Ramos (cell line): Measurements from ENCODE around the gene ASAP3.
"Not testable (repeated sequence)": the region's sequence is repeated elsewhere in the genome, so short reads cannot be mapped to it uniquely, and the experiment has no call there.

ENCODE experiments used
- in situ Hi-C: fragments of 300-500 bp; cut with MboI; formaldehyde crosslinking; loops from one replicate; pipeline ENCODE4 v1.14.3; 2022; ENCODE audit warnings: low sequenced_read_pairs; ENCODE audit not compliant: unreplicated experiment

Gene ASAP3

GRCh38 chr1:23401313-23401712, 82.7 kb downstream of the ASAP3 start:
- in situ Hi-C loops = no loop called here

GRCh38 chr1:23400324-23401114, 83.5 kb downstream of the ASAP3 start:
- in situ Hi-C loops = no loop called here

- in situ Hi-C loops = no loop called here
Measured at GRCh38 chr1:23399229-23399628, 84.8 kb downstream of the ASAP3 start.

GRCh38 chr1:23397908-23398307, 86.1 kb downstream of the ASAP3 start:
- in situ Hi-C loops = no loop called here

- in situ Hi-C loops = no loop called here
Measured at GRCh38 chr1:23396380-23396779, 87.6 kb downstream of the ASAP3 start.

GRCh38 chr1:23395849-23396248, 88.1 kb downstream of the ASAP3 start:
- in situ Hi-C loops = no loop called here

- in situ Hi-C loops = no loop called here
Measured at GRCh38 chr1:23395154-23395724, 88.7 kb downstream of the ASAP3 start.

- in situ Hi-C loops = no loop called here
Measured at GRCh38 chr1:23394684-23395083, 89.3 kb downstream of the ASAP3 start.

GRCh38 chr1:23394181-23394580, 89.8 kb downstream of the ASAP3 start:
- in situ Hi-C loops = no loop called here

- in situ Hi-C loops = no loop called here
Measured at GRCh38 chr1:23393706-23394105, 90.3 kb downstream of the ASAP3 start.

- in situ Hi-C loops = no loop called here
Measured at GRCh38 chr1:23392125-23392855, 91.7 kb downstream of the ASAP3 start.

GRCh38 chr1:23389837-23390321, 94.1 kb downstream of the ASAP3 start:
- in situ Hi-C loops = no loop called here

- in situ Hi-C loops = no loop called here
Measured at GRCh38 chr1:23387494-23387893, 96.5 kb downstream of the ASAP3 start.

- in situ Hi-C loops = no loop called here
Measured at GRCh38 chr1:23385119-23385621, 98.8 kb downstream of the ASAP3 start.

GRCh38 chr1:23384312-23385058, 99.5 kb downstream of the ASAP3 start:
- in situ Hi-C loops = no loop called here

- in situ Hi-C loops = no loop called here
Measured at GRCh38 chr1:23383577-23384311, 100.2 kb downstream of the ASAP3 start.

- in situ Hi-C loops = no loop called here
Measured at GRCh38 chr1:23381233-23381885, 102.6 kb downstream of the ASAP3 start.

GRCh38 chr1:23380719-23381118, 103.3 kb downstream of the ASAP3 start:
- in situ Hi-C loops = no loop called here

GRCh38 chr1:23380236-23380635, 103.7 kb downstream of the ASAP3 start:
- in situ Hi-C loops = not testable (repeated sequence)
